Hematopoietic multipotent progenitor cell treated with erythropoietin and hydrocortisone succinate and interleukin-3 and kit ligand, for 6 days (in vitro differentiated cells): ENCODE measurements around the gene PPP1R36.
"Not testable (repeated sequence)": the region's sequence is repeated elsewhere in the genome, so short reads cannot be mapped to it uniquely, and the experiment has no call there.

Experiments
- DNase-seq: peaks from one replicate; pipeline ENCODE4 v3.0.0-alpha.2; 2015

Gene PPP1R36

DNA sequence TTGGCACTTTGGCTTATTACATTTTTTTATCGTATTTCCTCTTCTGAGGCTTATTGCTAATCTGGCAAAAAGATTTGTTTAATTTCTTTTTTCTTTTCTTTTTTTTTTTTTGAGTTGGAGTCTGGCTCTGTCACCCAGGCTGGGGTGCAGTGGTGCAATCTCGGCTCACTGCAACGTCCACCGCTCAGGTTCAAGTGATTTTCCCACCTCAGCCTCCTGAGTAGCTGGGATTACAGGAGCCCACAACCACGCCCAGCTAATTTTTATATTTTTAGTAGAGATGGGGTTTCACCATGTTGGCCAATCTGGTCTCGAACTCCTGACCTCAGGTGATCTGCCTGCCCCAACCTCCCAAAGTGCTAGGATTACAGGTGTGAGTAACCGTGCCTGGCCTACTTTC is 19.9 kb downstream of the PPP1R36 start:
- not testable (repeated sequence) for DNase-seq

DNA sequence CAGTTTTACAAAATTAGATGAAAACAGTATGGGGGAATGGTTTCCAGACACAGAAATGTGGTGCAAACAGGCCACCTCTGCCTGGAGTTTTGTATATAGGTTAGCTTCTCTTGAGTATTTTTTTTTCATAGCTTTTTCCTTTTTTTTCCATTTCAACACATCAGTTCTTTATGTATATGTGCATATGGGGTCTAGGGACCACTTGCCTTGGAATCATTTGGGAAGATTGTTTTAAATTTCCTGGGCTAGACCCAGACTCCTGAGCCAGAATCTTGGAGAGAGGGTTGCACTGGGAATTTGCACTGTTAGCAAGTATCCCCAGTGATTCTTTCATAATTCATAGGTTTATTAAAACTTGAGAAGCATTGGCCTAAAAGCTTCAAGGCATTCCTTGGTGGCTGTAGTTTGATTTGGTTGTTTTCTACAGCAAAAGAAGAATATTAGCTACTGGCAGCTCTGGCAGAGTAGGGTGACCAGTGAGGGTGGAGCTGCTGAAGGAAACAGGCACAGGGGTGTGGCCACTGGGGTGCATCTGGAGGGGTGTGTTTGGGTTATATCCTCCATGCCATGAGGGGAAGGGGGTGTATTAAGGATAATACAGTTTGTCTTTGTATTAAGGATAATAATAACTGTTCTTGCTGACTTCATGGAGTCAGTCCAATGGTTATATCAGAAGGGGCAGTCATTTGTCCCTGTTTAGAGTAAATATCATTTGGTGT is 22.8 kb downstream of the PPP1R36 start:
- peak; percentile 74 for DNase-seq

DNA sequence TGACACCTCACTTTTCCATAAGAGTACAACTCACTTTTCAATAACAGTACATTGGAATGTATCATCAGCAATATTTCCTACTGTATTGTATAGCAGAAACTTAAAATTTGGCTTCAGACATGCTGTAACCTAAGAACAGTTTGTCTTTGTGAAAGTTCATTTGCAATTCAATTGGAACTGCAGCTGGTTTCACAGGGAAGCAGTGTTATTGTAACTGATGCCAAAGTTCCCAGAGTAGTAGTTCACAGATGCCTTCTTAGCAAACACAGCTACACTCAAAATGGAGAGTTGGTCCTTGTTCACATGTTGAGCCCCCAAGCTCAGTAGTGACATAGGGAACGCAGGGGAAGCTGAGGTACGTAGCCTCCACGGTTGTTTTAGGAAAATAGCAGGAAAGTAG is 23.3 kb downstream of the PPP1R36 start:
- no peak for DNase-seq

DNA sequence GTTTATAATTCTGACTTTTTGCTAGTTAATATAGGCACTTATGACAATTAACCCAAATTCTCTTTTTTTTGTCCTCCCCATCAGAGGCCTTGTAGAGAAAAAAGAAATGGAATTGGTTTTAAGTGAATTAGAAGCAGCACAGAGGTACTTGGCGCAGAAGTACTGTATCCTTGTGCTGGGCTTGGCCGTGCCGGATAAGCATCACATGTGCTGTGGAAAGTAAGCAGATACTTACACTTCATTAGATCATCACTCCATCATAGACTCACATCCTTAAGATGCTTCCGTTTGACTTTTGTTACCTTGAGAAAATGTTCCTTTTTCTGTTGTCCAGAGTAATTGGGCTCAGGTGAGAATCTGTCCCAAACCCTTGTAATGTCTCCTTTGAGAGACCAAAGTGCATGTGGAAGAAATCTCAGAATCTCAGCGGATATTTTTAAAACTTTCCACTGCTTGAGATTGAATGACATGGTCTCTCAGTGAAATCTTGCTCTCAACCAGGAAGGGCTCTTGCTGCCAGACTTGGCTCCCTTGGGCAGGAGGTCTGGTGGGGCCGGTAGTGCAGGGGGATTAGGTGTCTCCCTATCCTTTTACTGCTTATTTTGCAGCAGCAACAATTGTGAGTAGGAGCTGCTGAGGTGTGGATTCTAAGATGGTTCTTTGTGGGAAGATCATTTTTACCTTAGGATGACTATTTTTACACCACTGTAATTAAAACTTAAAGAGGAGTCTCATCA is 24.8 kb downstream of the PPP1R36 start:
- DNase-seq: no peak

DNA sequence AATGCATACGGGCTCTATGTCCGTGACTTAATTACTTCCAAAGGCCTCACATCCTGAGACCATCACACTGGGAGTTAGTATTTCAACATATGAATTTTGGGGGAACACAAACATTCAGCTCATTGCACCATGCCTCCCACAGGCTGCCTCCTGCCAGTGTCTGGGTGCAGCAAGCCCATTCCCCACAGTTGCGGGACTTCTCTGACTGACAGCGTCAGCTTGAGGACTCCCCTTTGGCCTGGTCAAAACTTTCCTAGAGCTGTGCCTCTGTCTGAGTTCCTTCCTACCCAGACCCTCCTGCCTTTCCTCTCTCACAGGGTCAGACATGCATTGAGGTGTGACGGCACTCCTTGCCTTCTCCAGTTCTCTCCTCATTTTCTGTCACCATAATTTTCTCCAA is 27.4 kb downstream of the PPP1R36 start:
- DNase-seq: no peak

DNA sequence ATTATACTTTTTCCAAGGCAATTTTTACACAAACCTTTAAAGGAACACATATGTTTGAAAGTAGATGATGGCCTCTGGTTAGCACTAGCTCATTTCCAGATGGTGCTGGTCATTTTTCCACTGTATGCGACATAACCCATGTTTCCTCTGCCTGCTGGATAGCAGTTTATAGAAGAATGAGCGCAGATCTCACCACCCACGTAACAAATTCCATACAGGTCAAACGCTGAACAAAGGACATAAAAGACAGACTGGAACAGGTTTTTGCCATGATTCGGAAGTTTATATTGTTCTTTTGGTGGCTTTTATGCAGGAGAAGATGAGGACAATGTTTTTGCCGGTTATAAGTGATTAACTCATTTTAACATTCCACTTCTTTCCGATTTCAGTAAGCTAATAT is 30.7 kb downstream of the PPP1R36 start:
- DNase-seq: no peak

DNA sequence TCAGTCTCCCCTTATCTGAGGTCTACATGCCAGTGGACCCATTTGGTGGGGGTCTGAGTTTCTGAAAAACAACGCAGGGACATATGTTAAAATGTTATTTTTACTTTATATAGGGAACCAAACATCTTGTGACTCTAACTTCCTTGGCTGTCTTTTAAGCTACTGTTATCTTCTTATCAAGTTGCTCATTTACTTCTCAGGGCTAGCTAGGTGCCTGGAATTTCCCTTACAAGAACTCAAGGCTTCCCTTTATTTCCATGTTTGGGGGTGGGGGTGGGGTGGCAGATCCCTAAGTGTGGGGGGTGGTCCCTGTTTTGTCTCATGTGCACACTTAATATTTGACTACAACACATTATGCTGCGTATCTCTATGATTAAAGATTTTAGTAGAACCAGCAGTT is 31.6 kb downstream of the PPP1R36 start:
- DNase-seq: no peak

DNA sequence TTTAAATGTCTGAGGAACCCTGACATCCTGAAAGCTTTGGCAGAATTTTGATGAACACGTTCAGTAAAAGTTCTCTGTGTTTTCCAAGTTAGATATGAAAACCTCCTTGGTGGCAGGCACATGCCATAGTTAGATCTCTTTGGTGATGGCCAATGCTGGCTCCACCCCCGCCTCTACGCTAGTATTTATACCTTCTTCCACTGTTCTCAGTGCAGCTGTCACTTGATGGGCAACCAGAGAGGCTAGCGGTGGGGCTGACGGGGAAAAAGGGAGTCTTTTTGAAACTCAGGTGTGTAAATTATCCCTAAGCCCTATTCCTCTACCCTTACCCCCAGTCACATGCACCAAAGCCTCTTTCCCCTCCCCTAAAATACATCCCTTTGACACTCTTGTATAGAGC is 32.1 kb downstream of the PPP1R36 start:
- no peak for DNase-seq

DNA sequence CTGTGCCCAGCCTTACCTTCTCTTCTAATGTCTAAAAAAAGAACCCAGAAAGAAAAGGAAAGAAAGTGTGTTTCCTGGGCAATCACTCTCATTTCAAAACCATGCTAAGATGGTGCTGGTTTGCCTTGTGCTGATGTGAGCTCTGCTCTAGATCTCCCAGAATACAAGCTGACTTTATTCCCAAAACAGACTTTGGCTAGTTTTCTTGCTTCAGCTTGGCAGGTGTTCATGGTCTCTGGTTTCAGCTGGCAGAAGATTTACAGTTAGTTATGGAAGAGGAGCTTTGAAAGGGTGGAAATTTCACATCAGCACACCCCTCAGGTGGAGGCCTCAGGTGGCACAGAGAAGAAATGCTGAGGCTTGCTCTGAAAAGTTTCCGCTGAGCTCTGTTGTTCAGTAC is 34.4 kb downstream of the PPP1R36 start:
- DNase-seq: no peak

DNA sequence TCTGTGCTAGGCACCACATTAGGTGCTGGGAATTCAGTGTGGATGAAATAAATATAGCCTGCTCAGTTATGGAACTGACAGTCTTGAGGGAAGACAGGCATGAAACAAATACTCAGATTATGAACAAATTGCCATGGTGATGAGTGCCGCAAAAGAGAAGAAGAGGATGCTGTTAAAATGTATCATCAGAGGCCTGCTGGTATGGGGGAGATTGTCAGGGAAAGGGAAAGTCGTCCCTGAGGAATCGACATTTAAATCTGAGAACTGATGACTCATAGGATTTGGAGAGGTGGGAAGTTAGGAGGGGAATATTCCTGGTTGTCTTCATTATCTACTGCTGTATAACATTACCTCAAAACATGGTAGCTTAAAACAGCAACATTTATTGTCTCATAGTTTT is 42.0 kb downstream of the PPP1R36 start:
- DNase-seq: no peak

DNA sequence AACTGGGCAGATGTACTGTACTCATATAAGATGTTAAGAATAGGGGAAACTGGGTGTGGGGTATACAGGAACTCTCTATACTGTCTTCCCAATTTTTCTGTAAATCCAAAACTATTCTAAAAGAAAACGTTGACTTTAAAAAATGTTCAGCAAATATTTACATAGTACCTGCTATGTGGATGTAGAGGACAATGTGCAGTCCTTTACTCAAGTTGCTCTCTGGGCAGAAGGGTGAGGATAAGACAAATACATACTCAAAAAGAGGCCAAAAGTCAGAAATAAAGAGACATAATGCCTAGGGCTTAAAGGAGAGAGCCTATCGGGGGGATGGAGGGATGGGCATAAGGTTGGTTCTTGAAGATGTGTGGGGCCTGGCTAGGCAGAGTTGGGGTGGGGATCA is 44.7 kb downstream of the PPP1R36 start:
- DNase-seq: no peak

DNA sequence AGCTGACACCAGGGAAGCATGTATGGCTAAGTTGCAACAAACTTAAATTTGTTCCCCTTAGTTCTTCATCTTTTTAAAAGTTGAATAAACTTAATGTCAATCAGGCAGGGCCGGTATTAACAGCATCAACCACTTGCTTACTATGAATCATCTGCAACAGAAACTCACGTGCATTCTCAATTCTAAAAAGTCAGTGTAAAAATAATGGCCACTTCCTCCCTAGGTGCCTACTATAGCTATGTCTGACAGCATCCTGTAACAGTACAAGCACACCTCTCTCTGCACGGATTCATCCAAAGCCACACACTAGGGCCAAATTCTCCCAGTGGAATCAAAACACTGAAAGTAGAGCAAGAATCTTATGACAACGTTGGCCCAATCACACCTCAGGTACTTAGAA is 48.6 kb downstream of the PPP1R36 start:
- no peak for DNase-seq

DNA sequence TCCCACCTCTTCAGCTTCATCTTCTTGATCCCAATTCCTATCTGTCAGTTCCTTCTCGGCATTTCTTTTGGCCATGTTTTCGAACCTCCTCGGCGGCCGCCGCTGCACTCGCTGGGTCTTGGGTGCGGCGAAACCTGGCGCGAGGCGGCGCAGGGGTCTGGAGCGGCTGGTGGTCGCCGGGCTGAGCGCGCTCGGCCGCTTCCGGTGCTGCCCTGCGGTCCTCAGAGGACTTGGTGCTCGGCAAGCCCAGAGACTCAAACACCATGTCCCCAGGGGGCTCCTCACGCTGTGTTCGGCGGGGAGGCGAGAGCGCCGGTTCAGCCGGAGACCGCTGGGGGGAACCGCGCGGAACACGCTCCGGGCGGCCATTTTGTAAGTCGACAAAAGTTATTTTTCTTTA is 51.8 kb downstream of the PPP1R36 start:
- no peak for DNase-seq

DNA sequence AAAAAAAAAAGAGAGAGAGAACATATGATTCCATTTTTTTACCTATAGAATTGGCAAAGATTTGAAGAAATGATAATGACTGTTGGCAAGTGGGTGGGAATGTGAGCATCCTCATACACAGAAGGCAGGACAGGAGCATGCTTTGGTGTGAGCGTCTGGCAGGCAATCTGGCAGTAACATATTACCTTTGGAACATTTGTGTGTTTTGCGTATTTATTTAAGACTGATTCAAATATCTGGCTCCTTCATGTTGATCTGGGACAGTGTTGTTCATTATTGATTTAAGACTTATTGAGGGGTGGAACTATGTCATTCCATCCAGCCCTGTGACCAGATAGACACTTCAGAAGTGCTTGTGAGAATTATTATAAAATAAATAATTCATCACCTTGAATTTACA is 53.1 kb downstream of the PPP1R36 start:
- DNase-seq: no peak

DNA sequence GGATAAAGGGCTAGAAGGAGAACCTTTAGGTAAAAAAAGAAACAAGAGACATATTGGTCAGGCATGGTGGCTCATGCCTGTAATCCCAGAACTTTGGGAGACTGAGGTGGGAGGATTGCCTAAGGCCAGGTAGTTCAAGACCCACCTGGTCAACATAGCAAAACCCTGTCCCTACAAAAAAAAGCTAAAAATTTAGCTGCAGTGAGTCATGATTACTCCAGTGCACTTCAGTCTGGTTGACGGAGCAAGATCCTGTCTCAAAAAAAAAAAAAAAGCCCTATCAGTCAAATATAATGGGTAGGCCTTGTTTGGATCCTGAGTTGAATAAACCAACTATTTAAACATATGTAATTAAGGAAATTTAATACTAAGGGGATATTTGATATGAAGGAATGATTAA is 54.2 kb downstream of the PPP1R36 start:
- no peak for DNase-seq

DNA sequence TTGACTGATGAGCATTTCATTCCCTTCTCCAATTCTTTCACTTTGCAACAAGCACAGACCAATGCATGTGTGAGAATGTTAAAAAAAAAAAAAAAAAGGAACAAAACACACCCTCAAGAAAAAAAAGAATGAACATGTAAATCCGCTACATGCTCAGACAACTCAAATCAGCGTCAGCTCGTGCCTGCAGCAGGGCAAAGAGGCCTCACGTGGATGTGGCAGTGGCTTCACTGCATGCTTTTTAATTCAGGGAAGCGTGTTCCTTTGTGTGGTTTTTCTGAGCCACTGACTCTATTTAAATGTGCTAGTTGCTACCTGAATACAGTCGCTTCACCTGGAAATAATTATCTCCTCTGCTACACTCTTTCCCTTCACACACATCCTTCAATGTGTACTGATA is 55.1 kb downstream of the PPP1R36 start:
- no peak for DNase-seq

DNA sequence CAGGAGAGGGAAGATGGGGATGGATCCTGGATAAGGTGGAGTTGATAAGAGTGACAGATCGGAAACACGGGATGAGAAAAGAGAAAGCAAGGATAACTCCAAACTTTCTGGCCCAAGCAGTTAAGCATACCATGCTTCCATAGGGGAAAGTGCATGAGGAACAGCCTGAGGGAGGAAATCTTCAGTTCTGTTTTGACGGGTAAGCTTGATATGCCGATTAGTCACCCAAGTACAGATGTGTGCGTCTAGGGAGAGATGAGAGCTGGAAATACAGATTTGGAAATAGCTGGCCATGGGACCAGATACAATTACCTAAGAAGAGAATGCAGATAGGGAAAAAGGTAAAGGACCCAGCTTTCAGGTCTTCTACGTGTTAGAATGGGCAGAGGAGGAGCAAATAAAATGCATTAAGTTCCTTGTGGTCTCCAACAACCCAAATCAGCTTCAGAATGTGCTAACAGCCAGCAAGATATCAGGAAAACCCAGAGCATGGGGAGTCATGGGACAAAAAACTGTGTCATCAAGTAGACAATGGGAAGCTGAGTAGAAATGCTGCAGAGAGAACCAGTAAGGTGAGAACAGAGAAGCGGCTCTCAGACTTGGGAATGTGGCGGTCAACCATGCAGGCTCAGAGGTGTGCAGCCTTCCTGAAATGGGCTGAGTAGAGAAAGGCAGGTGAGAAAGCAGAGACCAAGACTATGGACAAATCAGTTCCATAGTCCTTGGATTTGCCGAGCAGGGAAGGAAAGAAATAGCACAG is 56.3 kb downstream of the PPP1R36 start:
- DNase-seq: no peak

DNA sequence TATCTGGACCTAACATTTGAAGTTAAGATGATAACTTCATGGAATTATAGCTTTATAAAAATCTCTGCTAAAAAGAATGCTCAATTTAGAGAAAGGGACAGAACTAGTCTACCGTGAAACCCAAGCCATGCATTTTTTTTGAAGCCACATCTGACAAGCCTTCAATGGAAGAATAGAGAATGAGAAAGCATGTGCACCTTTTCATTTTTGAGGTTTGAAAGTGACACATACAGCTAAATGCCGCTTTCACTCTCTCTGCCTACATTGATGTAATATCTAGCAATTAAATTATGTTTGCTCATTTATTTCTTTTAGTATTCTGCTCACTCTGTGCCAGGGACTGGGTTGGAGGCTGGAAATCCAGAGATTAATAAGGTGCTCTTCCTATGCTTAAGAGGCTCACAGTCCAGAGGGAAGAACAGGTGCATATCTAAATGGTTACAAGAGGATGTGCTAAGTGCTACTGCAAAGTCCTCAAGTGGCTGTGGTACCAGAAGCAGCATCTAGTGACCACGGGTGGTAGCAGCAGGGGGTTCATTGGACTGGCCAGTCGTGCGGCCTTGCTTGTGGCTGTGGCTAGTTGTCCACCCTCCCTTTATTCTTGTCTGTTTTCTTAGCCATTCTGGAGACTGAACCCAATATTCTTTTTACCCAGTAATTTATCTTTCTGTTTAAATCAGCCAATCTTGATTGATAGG is 60.4 kb downstream of the PPP1R36 start:
- DNase-seq: no peak

DNA sequence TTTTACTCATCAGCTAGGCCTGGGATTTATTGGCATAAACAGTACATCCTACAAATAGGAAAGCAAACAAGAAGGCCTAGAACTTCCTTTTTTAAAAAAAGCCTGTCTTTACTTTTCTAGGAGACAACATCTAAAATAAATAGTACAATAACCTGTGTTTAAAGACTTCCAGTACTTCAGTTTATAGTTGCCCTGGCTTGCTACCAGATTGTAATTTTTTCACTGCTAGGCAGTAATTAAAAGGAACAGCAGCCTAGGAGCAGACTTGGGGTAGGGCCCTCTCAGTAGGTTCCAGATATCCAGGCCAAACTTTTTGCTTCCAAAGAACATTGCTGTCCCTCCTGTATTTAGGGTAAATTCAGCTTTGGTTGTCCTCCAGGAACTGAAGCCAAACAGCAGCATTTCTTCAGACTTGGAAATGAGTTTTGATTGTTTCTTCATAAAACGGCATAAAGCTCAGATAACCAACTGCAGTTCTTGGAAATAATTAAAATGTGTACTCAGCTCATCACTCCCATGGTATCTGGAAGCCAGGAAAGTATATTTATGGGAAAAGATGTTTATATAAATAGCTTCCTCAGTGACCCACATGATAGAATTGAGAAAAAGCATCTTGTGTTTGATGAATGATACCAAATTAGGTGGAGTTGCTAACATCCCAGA is 61.7 kb downstream of the PPP1R36 start:
- no peak for DNase-seq

DNA sequence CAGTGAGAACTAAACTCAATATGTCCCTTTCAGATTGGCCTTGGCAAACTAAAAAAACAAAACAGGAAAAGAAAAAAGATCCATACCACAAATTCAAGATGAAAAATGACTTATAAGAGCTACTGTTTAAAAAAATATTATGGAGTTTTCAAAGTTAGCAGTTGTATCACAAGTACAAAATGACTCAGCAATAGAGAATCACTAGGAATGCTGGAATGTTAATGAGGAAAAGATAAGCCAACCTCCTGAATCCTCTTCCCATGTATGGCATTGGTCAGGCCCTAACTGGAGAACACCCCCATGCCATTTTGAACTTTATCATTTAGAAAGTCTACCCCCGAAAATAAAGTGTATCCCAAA is 62.2 kb downstream of the PPP1R36 start:
- no peak for DNase-seq

DNA sequence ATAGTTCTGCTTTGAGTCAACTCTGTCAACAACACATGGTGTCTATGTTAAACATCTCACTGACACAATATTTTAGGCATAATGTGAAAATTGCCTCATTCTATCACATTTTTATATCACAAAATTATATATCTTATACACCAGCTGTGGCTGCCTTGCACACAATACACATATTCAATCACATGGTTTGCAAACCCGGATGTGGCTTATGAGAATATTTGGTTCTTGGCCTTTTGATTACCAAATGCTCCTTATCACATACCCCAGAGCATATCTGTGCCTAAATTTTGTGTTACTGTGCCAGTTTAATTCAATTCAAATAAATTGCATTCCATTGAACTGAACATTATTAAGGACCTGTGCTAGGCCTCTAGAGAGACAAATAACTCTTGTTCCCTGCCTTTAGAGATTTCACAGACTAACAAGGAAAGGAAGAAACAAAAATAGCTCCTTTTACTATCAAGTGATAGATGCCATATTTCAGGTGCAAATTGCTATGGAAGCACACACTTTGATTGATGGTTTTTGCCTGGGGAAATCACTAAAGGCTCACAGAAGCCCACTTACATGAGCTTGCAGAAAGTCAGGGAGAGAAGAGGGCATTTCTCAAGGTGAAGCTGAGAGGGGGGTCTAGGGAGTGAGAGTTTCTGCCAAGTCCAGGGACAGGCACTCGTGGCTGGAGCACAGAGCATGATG is 63.4 kb downstream of the PPP1R36 start:
- peak; percentile 69 for DNase-seq

DNA sequence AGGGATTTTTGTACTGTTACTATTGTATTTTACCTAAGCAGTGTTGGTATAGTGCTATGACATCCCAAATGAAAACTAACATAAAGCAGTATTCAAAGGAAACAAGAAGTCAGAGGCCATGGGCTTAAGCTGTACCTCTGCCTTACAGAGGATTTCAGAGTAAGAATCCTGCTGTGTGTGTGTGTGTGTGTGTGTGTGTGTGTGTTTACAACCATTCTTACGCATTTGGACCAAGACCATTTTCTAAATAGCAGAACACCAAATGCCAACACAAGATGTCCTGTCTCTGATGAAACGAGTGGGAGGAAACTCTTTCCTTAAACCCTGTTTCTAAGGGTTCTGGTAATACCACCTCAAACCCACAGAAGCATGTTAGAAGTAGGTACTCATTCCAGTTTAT is 64.4 kb downstream of the PPP1R36 start:
- DNase-seq: no peak
